Activated CD4-positive, alpha-beta T cell treated with anti-CD3 and anti-CD28 coated beads, Interleukin-2, amount 50 U/mL, for 4 hours (primary cell): ENCODE results near the gene PIAS2.

Experiments
- DNase-seq, 2 experiments: peaks; one replicate each; pipeline ENCODE4 v3.0.0-alpha.2; 2020

The PIAS2 gene

DNA sequence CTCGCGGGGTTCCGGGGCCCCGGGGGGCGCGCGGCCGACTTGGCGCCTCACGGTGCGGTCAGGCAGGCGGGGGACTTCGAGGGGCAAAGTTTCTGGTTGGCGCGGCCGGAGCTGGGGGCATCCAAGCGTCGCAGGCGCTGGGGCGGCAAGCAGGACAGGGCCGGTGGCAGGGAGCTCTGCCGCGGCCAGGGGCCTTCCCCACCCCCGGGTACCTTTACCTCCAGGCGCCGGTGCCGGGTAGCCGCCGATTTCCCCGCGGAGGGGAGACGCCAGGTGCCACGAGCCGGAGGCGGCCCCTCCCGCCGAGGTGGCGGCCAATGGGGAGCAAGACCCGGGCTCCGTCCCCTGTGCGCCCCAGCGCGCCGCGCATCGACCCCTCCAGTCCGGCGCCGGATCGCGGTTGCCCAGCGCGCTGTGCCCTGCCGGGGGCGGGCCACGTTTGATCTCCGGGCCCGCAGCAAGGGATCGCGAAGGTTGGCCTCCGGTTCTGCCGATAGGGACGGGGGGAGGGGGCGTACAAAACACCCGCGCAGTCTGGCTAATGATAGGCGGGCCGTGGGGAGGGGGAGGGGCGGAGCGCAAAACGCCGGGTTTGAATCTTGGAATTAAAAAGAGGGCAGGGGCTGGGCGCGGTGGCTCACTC, 160.6 kb downstream of the PIAS2 start, which contains the start of gene ST8SIA5:
Gene ST8SIA5, minus strand, starts transcription at position 495 of the 643 bp plus-strand sequence. CDS start 545 bp downstream, outside the sequence.
- no peak for DNase-seq

- DNase-seq = no peak
These were observed 161.2 kb downstream of the PIAS2 start for GRCh38 chr18:46756025-46756558.

GRCh38 chr18:46755315-46756024, 161.8 kb downstream of the PIAS2 start:
- no peak for DNase-seq

DNA sequence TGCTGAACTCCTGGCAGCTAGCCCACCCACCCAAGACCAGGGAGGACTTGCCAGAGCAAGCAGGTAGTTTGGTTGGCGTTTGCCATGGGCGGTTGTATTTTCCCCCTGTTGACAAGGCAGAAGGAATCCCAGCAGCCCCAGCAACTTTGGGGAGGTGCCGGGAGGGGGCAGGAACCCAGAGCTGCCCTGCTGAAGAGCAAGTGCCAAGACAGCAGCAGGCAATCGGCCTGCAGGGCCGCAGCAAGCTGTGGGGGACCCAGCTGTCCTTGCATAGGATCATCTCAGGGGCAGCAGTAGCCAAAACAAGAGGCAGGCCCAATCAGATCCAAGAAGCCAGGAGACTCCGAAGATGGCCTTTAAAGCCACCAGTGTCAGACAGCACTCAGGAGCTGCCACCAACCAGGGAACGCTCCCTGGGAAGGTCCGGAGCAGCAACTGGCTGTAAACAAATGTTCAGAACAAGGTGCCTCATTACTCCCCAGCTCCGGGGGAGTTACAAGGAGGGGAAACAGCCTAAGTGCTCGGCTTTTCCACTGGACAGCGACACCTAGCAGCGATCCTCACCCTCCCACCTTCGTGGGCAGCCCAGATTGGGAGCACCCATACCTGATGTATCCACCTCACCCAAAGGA, 162.5 kb downstream of the PIAS2 start:
- DNase-seq = no peak

GRCh38 chr18:46754188-46754587, 163.1 kb downstream of the PIAS2 start:
- no peak for DNase-seq
